HepG2 (cell line): ENCODE measurements around the gene AFAP1. TPM values are rescaled to one million over a fixed set of nuclear protein-coding genes. Genes with fewer than 3 reads are reported as not detected.

Experiments used
- ATAC-seq: fragments of 200-7000 bp; cut with Tn5 transposase; 3 replicates; pipeline ENCODE4 v1.9.1; 2020; ENCODE audit warnings: mild to moderate bottlenecking, moderate library complexity
- BruUV-seq: library from RNA; stranded (reverse); fragments of 400-500 nt; replicated peaks from 2 replicates; lab custom pipeline; 2021; lab: Mats Ljungman, UMichigan
- CTCF ChIA-PET: fragments of 300-600 bp; formaldehyde crosslinking; extraction: SDS; loops from one replicate; lab custom pipeline; 2021; ENCODE audit warnings: low total read pairs, inconsistent platforms, low intra/inter-chr PET ratio; lab: Yijun Ruan, JAX
- POLR2A ChIA-PET: fragments of 350-600 bp; sonication (Branson Sonifier 250); formaldehyde crosslinking; loops from one replicate; lab custom pipeline; 2020; ENCODE audit warnings: antibody characterized with exemption, inconsistent platforms; lab: Yijun Ruan, JAX
- DNase-seq: peaks from one replicate; pipeline ENCODE4 v3.0.0-alpha.2; 2015; ENCODE audit warnings: low spot score
- FAIRE-seq: peaks from 3 replicates; lab custom pipeline; 2011; peaks lifted over from hg19 to GRCh38; lab: Jason Lieb, UNC
- H2AFZ ChIP-seq: one replicate; pipeline ENCODE4 v1.6.1; 2011; ENCODE audit warnings: low read length, inconsistent platforms
- H3K27ac ChIP-seq: fragments of 300-600 bp; 3 replicates; pipeline ENCODE4 v1.8.0; 2011; ENCODE audit warnings: mixed run types, mild to moderate bottlenecking, mixed read lengths, low read length, inconsistent platforms; ENCODE audit not compliant: insufficient read depth; ENCODE audit errors: extremely low read length
- H3K27me3 ChIP-seq, 2 experiments: fragments of 200-600 bp in 1 of 2; 2 replicates in 1 of 2; 3 replicates in 1 of 2; pipeline versions ENCODE4 v1.6.0 to v1.8.0; 2011; ENCODE audit warnings: low read length in 2 of 2, mild to moderate bottlenecking in 2 of 2, moderate library complexity in 2 of 2, inconsistent platforms in 1 of 2; ENCODE audit not compliant: insufficient read depth in 2 of 2, control insufficient read depth in 1 of 2
- H3K36me3 ChIP-seq, 2 experiments: fragments of 200-600 bp in 1 of 2; replicated peaks in 1 of 2; 2 replicates in 1 of 2; 3 replicates in 1 of 2; pipeline versions ENCODE4 v1.5.1 to v1.8.0; 2011; ENCODE audit warnings: low read length in 2 of 2, inconsistent platforms in 1 of 2; ENCODE audit not compliant: insufficient read depth in 2 of 2, control insufficient read depth in 1 of 2
- H3K4me1 ChIP-seq: 2 replicates; pipeline ENCODE4 v1.5.1; 2012; ENCODE audit warnings: low read length, inconsistent platforms; ENCODE audit not compliant: insufficient read depth
- H3K4me2 ChIP-seq: 2 replicates; pipeline ENCODE4 v1.6.0; 2011; ENCODE audit warnings: low read depth, low read length, inconsistent platforms
- H3K4me3 ChIP-seq, 3 experiments: fragments of 200-600 bp in 1 of 3; sonication (generic), shearing (Covaris generic) in 1 of 3; replicated peaks in 1 of 3; 2 replicates each; pipeline ENCODE4 v1.5.1; 2011 to 2016; ENCODE audit warnings: low read length in 3 of 3, inconsistent platforms in 2 of 3, low read depth in 2 of 3, mild to moderate bottlenecking in 2 of 3, control low read depth in 1 of 3, mixed read lengths in 1 of 3; ENCODE audit not compliant: insufficient read depth in 1 of 3
- H3K79me2 ChIP-seq: one replicate; pipeline ENCODE4 v1.6.1; 2011; ENCODE audit warnings: low read length, inconsistent platforms; ENCODE audit not compliant: insufficient read depth
- H3K9ac ChIP-seq: 2 replicates; pipeline ENCODE4 v1.6.0; 2011; ENCODE audit warnings: mild to moderate bottlenecking, low read depth, low read length, inconsistent platforms; ENCODE audit not compliant: insufficient read depth
- H3K9me3 ChIP-seq: 2 replicates; pipeline ENCODE4 v1.5.1; 2012; ENCODE audit warnings: mild to moderate bottlenecking, low read length
- H4K20me1 ChIP-seq: 2 replicates; pipeline ENCODE4 v1.6.0; 2011; ENCODE audit warnings: inconsistent platforms, mild to moderate bottlenecking, low read length, moderate library complexity; ENCODE audit not compliant: insufficient read depth
- GFI1 ChIP-seq: sonication (generic); formaldehyde crosslinking; IDR thresholded peaks from 2 replicates; pipeline ENCODE4 v1.5.0; 2020; ENCODE audit warnings: missing genetic modification reagents, mild to moderate bottlenecking, borderline replicate concordance
- KDM3A ChIP-seq: IDR thresholded peaks from 2 replicates; pipeline ENCODE4 v1.6.1; 2018; ENCODE audit warnings: low read depth, missing compliant biosample characterization
- NFIB ChIP-seq: sonication (generic); formaldehyde crosslinking; IDR thresholded peaks from 2 replicates; pipeline ENCODE4 v1.9.0; 2021; ENCODE audit warnings: missing genetic modification reagents, mild to moderate bottlenecking, borderline replicate concordance
- PHF21A ChIP-seq: sonication (generic); formaldehyde crosslinking; IDR thresholded peaks from 2 replicates; pipeline ENCODE4 v1.5.0; 2020; ENCODE audit warnings: mild to moderate bottlenecking, missing genetic modification reagents
- TCF12 ChIP-seq, 2 experiments: fragments of 450-650 bp in 1 of 2; sonication (generic) in 1 of 2; formaldehyde crosslinking in 1 of 2; IDR thresholded peaks; 2 replicates each; pipeline versions ENCODE4 v1.6.1 to v1.8.0; 2017 to 2022; ENCODE audit warnings: antibody characterized with exemption in 1 of 2, mild to moderate bottlenecking in 1 of 2, missing genetic modification reagents in 1 of 2, moderate library complexity in 1 of 2
- ZFP62 ChIP-seq: sonication (generic); formaldehyde crosslinking; IDR thresholded peaks from 2 replicates; pipeline ENCODE4 v1.4.0; 2020; ENCODE audit warnings: missing genetic modification reagents
- ZIK1 ChIP-seq: sonication (generic); formaldehyde crosslinking; IDR thresholded peaks from 2 replicates; pipeline ENCODE4 v1.5.0; 2020; ENCODE audit warnings: mild to moderate bottlenecking, low read depth, missing genetic modification reagents, borderline replicate concordance
- ZNF441 ChIP-seq: sonication (generic); formaldehyde crosslinking; IDR thresholded peaks from 2 replicates; pipeline ENCODE4 v1.7.0; 2021; ENCODE audit warnings: missing genetic modification reagents, borderline replicate concordance
- ZNF891 ChIP-seq: sonication (generic); formaldehyde crosslinking; IDR thresholded peaks from 2 replicates; pipeline ENCODE4 v1.5.0; 2020; ENCODE audit warnings: mild to moderate bottlenecking, missing genetic modification reagents
- WGBS: methylation state at CpG from one replicate; pipeline ENCODE4 v1.1.6; 2017; ENCODE audit warnings: low lambda C conversion rate; 5-methylcytosine and 5-hydroxymethylcytosine counted together
- in situ Hi-C: cut with HindIII; loops from 2 replicates; pipeline ENCODE4 v1.10.0; 2017; ENCODE audit warnings: low pct_unique_long_range_greater_than_20kb; ENCODE audit not compliant: extremely low pct_ligation_motif_present
- intact Hi-C: fragments of 100-400 bp; cut with micrococcal nuclease; formaldehyde crosslinking; loops from one replicate; pipeline ENCODE4 v1.10.0; 2022; ENCODE audit not compliant: unreplicated experiment
- polyA plus RNA-seq, 8 experiments: library from polyadenylated mRNA; depleted of rRNA in 3 of 8; stranded (reverse) in 7 of 8; unstranded in 1 of 8; fragments of >200 nt; fragmentation: Illumina TruSeq in 4 of 8; extraction: Trizol in 4 of 8; gene quantifications; 2 replicates each; pipeline versions ENCODE4 v1.2.1 to v1.2.3, GENCODE V29; 2011 to 2016; ENCODE audit warnings: low read depth in 4 of 8, missing spikeins in 1 of 8, mixed read lengths in 1 of 8; ENCODE audit not compliant: insufficient read depth in 1 of 8
- total RNA-seq, 5 experiments: library from RNA; depleted of rRNA; stranded (reverse); fragments of >200 nt; fragmentation: Illumina TruSeq; extraction: Trizol; gene quantifications; 2 replicates each; pipeline ENCODE4 v1.2.3, GENCODE V29; 2016; ENCODE audit warnings: low read depth in 1 of 5
- TF ChIP-seq, protein P1 (sequence below): sonication (generic); formaldehyde crosslinking; IDR thresholded peaks from 2 replicates; pipeline ENCODE4 v1.5.0; 2020; ENCODE audit warnings: missing genetic modification reagents, mild to moderate bottlenecking, borderline replicate concordance
- TF ChIP-seq, protein P2 (sequence below): sonication (generic); formaldehyde crosslinking; IDR thresholded peaks from 2 replicates; pipeline ENCODE4 v1.5.0; 2020; ENCODE audit warnings: mild to moderate bottlenecking, missing genetic modification reagents
- TF ChIP-seq, protein P3 (sequence below): sonication (generic); formaldehyde crosslinking; IDR thresholded peaks from 2 replicates; pipeline ENCODE4 v1.8.0; 2022; ENCODE audit warnings: mild to moderate bottlenecking, missing genetic modification reagents, borderline replicate concordance
- TF ChIP-seq, protein P4 (sequence below): sonication (generic); formaldehyde crosslinking; conservative IDR thresholded peaks from 2 replicates; pipeline ENCODE4 v1.5.0; 2020; ENCODE audit warnings: missing genetic modification reagents

AFAP1 gene
- total and polyA plus RNA-seq, 2 of the 13 experiments (the other 11 are each of a cell fraction or from before 2014, with no cell fraction given), result 2.5 TPM

DNA sequence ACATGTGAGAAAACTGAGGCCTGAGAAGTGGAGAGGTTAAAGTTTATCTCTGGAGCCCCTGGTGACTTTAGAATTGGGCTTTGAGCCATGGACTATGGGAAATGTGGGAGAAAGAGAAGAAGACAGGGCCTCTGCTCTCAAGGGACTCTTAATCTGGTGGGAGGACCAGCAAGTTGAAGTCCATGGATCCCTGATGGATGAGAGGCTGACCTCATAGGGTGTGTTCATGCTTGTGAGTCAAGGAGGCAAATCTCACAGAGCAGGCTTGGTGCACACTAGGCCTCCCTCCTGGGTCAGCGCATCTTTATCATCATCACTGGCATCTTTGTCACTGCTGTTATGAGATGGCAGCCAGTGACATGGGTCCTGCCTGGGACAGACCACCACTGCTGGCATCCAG, 211.9 kb downstream of the AFAP1 start (continued):
- TF ChIP-seq ZIK1 (CRISPR knock-in tag), result no peak
- no peak for TF ChIP-seq ZNF441
- TF ChIP-seq, protein P1, sequence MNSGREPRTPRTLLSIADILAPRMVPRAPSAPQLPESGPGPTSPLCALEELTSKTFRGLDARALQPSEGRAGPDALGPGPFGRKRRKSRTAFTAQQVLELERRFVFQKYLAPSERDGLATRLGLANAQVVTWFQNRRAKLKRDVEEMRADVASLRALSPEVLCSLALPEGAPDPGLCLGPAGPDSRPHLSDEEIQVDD (CRISPR knock-in tag), result no peak
- TF ChIP-seq, protein P2, sequence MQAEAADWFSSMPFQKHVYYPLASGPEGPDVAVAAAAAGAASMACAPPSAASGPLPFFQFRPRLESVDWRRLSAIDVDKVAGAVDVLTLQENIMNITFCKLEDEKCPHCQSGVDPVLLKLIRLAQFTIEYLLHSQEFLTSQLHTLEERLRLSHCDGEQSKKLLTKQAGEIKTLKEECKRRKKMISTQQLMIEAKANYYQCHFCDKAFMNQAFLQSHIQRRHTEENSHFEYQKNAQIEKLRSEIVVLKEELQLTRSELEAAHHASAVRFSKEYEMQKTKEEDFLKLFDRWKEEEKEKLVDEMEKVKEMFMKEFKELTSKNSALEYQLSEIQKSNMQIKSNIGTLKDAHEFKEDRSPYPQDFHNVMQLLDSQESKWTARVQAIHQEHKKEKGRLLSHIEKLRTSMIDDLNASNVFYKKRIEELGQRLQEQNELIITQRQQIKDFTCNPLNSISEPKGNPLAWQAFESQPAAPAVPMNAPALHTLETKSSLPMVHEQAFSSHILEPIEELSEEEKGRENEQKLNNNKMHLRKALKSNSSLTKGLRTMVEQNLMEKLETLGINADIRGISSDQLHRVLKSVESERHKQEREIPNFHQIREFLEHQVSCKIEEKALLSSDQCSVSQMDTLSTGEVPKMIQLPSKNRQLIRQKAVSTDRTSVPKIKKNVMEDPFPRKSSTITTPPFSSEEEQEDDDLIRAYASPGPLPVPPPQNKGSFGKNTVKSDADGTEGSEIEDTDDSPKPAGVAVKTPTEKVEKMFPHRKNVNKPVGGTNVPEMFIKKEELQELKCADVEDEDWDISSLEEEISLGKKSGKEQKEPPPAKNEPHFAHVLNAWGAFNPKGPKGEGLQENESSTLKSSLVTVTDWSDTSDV, result no peak
- TF ChIP-seq ZFP62, result no peak
- no peak for TF ChIP-seq TCF12 (IDR thresholded peaks at IDR 0.05)
- TF ChIP-seq TCF12 (CRISPR knock-in tag; IDR thresholded peaks at IDR 0.05), result no peak
- no peak for TF ChIP-seq PHF21A (CRISPR knock-in tag)
- no peak for TF ChIP-seq ZNF891

DNA sequence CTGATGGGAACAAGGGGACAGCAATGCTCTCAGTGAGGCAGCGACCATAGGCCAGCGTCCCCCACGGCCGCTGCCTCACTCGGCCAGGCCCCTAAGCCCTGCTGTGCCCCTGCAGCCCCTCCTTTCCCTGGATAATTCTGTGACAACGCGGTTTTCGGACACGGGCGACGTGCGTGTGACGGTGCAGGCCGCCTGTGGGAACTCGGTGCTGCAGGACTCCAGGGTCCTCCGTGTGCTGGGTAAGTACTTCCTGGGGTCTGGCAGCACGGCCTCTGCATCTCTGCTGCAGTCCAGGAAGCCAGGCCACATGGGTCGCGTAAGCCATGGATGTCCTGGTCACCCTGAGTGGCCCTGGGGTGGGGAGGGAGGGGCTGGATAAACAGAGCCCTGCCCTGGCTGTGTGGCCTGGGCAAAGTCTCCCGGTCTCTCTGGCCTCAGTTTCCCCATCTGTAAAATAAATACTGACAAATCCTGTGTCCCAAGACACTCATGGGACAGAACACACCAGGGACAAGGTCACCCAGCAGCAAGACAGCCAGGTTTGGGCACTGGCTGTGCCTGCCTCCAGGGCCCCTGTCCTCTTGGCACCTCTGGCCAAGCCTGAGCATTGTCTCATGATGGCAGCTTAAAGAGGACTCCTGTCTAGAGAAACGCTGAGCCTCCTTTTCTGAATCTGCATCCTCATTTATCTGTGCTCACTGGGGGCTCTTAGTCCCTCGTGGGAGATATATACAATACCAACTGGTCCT, 212.8 kb downstream of the AFAP1 start:
- FAIRE-seq, result no peak
- Histone ChIP-seq H3K9ac (no peak overlapping the region), H2AFZ (no peak overlapping the region), H3K4me3 (no peak overlapping the region), H3K4me2 (no peak overlapping the region), H3K27me3 (no peaks in the 10 kb centered on the region), H3K9me3 (no peaks in the 10 kb centered on the region), H4K20me1 (no peaks in the 10 kb centered on the region), H3K79me2 (no peaks in the 10 kb centered on the region), H3K36me3 (no peaks in the 10 kb centered on the region), H3K27ac (no peak overlapping the region), H3K4me1 (no peaks in the 10 kb centered on the region)
- WGBS, result 76% methylated on average over 13 of the region's 22 CpGs
- intact Hi-C loops (no loop called here), in situ Hi-C loops (loop anchor here (10.0 kb wide), 1 partner anchor 532 kb away; the partner anchor contains the start of gene SORCS2)
- CTCF ChIA-PET, result no interaction called here
- DNase-seq, result no peak
- no TSS peak for BruUV-seq
- ATAC-seq, result no peak
- POLR2A ChIA-PET, result no interaction called here
- TF ChIP-seq KDM3A (no peak), GFI1 (CRISPR knock-in tag) (no peak), NFIB (no peak)
- TF ChIP-seq, protein P3, sequence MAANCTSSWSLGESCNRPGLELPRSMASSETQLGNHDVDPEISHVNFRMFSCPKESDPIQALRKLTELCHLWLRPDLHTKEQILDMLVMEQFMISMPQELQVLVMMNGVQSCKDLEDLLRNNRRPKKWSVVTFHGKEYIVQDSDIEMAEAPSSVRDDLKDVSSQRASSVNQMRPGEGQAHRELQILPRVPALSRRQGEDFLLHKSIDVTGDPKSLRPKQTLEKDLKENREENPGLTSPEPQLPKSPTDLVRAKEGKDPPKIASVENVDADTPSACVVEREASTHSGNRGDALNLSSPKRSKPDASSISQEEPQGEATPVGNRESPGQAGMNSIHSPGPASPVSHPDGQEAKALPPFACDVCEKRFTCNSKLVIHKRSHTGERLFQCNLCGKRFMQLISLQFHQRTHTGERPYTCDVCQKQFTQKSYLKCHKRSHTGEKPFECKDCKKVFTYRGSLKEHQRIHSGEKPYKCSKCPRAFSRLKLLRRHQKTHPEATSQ, result no peak
- TF ChIP-seq, protein P4, sequence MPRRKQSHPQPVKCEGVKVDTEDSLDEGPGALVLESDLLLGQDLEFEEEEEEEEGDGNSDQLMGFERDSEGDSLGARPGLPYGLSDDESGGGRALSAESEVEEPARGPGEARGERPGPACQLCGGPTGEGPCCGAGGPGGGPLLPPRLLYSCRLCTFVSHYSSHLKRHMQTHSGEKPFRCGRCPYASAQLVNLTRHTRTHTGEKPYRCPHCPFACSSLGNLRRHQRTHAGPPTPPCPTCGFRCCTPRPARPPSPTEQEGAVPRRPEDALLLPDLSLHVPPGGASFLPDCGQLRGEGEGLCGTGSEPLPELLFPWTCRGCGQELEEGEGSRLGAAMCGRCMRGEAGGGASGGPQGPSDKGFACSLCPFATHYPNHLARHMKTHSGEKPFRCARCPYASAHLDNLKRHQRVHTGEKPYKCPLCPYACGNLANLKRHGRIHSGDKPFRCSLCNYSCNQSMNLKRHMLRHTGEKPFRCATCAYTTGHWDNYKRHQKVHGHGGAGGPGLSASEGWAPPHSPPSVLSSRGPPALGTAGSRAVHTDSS (CRISPR knock-in tag), result no peak
